Activated T-helper 17 cell treated with anti-CD3 and anti-CD28 coated beads, Interleukin-2, amount 50 U/mL, for 72 hours (primary cell): ENCODE data around the gene FNDC5. TPM values are rescaled to one million over a fixed set of nuclear protein-coding genes. Genes with fewer than 3 reads are reported as not detected.
A peak's percentile ranks its signal among the peaks of the same experiment; 100 is the strongest.

ENCODE experiments used
- ATAC-seq: fragments of 150-1000 bp; cut with Tn5 transposase; replicated peaks from 2 replicates; pipeline ENCODE4 v1.10.0; 2021; ENCODE audit warnings: mild to moderate bottlenecking, moderate library complexity
- H3K27ac Mint-ChIP-seq: one replicate; pipeline ENCODE4 v1.8.0; 2022; ENCODE audit warnings: mixed read lengths
- H3K27me3 Mint-ChIP-seq: one replicate; pipeline ENCODE4 v1.8.0; 2022; ENCODE audit warnings: mixed read lengths
- H3K36me3 Mint-ChIP-seq: one replicate; pipeline ENCODE4 v1.8.0; 2022; ENCODE audit warnings: low read depth, mild to moderate bottlenecking, mixed read lengths
- H3K4me1 Mint-ChIP-seq: one replicate; pipeline ENCODE4 v1.8.0; 2022; ENCODE audit warnings: mixed read lengths
- H3K4me3 Mint-ChIP-seq: one replicate; pipeline ENCODE4 v1.8.0; 2022; ENCODE audit warnings: mild to moderate bottlenecking, mixed read lengths
- H3K9me3 Mint-ChIP-seq: one replicate; pipeline ENCODE4 v1.8.0; 2022; ENCODE audit warnings: mixed read lengths
- total RNA-seq, 2 donors: library from RNA; stranded (reverse); gene quantifications; one replicate each; pipeline ENCODE4 v1.2.3, GENCODE V29; 2022

The FNDC5 gene
- total RNA-seq, 2 donors from 2014 or later = not detected

DNA sequence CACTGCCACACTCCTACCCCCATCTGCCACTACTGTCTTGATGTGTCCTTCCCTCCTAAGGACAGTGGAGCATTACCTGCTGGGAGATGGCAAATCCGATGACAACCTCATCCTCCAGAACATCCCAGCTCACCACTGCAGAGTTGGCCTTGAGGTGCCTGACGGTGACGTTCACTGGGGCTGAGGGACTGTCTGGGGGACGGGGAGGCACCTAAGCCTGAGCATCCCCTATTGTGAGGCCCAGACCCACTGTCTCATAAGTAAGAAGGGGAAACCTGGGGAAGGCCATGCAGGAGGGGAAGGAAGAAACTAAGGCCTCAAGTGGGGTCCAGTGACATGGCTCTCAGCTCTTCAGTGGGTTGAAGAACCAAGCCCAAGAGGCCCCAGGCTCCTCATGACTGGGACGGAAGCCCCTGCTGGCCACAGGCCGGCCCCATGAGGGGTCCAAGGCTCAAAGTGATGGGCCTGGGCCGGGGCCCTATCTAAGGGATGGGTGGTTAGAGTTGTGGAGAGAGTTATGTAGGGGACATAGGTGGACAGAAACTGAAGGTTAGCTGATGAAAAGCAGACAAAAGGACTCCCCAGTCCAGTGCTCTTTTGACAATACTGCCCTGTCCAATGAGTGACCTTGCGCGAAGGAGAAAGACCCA lies 1.8 kb downstream of the FNDC5 start:
- Mint-ChIP-seq H3K36me3 (peaks cover 26% of the 10 kb centered on the region), H3K27me3 (peaks cover 35% of the 10 kb centered on the region), H3K4me3 (peak overlapping the region; percentile 58), H3K4me1 (peaks cover 5% of the 10 kb centered on the region), H3K9me3 (no peaks in the 10 kb centered on the region), H3K27ac (no peak overlapping the region)
- no peak for ATAC-seq

- Mint-ChIP-seq H3K9me3 (no peaks in the 10 kb centered on the region), H3K36me3 (peaks cover 26% of the 10 kb centered on the region), H3K4me1 (peaks cover 5% of the 10 kb centered on the region), H3K27ac (no peak overlapping the region), H3K27me3 (peaks cover 35% of the 10 kb centered on the region), H3K4me3 (no peak overlapping the region)
- no peak for ATAC-seq
Observed at GRCh38 chr1:32868085-32868484, 2.6 kb downstream of the FNDC5 start.

DNA sequence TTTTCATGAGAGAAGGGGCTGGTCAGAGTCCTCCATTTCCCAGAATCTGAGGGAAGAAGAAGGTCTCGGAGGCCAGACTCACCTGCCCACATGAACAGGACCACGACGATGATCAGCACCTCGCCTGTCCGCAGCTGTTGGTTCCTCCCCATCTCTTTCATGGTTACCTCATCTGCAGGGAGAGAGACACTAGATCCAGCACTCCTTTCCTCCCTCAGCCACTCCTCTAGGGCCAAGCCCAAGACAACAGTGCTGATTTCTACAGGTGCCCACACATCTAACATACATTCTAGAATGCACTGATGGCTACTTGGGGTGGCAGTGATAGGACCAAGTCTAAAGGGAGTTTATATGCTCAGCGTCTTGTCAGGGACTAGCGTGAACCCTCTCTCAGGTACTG lies 3.0 kb downstream of the FNDC5 start:
- no peak overlapping the region for H3K4me3 Mint-ChIP-seq
- no peaks in the 10 kb centered on the region for H3K9me3 Mint-ChIP-seq
- H3K27me3 Mint-ChIP-seq = peaks cover 33% of the 10 kb centered on the region
- no peak for ATAC-seq
- H3K27ac Mint-ChIP-seq = no peak overlapping the region
- peaks cover 31% of the 10 kb centered on the region for H3K36me3 Mint-ChIP-seq
- peaks cover 3% of the 10 kb centered on the region for H3K4me1 Mint-ChIP-seq

DNA sequence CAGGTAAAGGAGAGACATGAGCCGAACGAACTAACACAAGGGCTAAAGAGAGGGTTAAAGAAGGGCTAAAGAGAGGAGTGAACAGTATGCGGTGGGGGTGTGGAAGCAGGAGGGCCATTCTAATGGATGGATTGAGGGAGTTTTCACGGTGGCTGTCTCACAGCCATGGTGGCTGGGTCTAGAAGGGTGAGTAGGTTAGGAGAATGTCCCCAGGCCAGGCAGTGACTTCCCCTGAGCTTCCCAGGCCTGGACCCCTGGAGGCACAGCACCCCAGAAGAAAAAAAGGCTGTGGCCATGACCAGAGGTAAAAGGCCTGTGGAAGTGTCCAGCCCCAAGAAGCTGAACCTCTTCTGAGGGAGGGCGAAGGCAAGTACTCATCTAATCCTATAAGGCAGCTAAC lies 3.6 kb downstream of the FNDC5 start:
- Mint-ChIP-seq H3K27me3 (peaks cover 31% of the 10 kb centered on the region), H3K4me1 (no peaks in the 10 kb centered on the region), H3K4me3 (no peak overlapping the region), H3K36me3 (peaks cover 34% of the 10 kb centered on the region), H3K27ac (no peak overlapping the region), H3K9me3 (no peaks in the 10 kb centered on the region)
- no peak for ATAC-seq

DNA sequence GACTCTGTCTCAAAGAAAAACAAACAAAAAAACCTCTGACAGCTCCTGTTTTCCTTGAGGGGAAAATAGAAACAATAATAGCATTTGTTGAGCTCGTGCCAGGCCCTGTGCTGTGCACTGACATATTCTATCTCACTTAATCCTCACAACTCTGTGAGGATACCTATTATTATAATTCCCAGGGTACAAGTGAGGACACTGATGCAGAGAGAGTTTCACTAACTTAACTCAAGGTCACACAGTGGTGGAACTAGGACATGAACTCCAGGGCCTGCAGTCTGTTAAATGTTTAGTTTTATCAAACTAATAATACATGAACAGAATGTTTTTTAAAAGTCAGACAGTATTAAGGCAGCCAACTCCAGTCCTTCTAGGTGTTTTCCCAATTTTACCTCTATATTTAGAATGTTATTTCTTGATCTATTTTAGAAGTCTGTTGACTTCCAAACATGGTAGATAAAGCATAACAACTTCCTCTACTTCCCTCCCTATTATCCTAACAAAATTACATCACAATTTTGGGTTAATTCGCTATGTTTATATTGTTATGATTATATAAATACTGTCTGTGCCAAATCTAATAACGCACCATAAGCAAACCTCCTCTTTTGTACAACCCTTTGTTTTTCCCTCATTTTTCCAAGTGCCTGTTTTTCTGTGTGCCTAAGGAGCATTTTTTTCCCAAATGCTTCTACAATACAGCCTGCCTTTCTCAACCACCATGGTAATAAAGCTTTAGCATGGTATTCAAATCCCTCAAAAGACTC lies 4.9 kb downstream of the FNDC5 start:
- no peak overlapping the region for H3K4me3 Mint-ChIP-seq
- ATAC-seq = no peak
- H3K27ac Mint-ChIP-seq = no peak overlapping the region
- H3K4me1 Mint-ChIP-seq = no peaks in the 10 kb centered on the region
- H3K9me3 Mint-ChIP-seq = no peaks in the 10 kb centered on the region
- H3K27me3 Mint-ChIP-seq = peaks cover 20% of the 10 kb centered on the region
- H3K36me3 Mint-ChIP-seq = peaks cover 38% of the 10 kb centered on the region

DNA sequence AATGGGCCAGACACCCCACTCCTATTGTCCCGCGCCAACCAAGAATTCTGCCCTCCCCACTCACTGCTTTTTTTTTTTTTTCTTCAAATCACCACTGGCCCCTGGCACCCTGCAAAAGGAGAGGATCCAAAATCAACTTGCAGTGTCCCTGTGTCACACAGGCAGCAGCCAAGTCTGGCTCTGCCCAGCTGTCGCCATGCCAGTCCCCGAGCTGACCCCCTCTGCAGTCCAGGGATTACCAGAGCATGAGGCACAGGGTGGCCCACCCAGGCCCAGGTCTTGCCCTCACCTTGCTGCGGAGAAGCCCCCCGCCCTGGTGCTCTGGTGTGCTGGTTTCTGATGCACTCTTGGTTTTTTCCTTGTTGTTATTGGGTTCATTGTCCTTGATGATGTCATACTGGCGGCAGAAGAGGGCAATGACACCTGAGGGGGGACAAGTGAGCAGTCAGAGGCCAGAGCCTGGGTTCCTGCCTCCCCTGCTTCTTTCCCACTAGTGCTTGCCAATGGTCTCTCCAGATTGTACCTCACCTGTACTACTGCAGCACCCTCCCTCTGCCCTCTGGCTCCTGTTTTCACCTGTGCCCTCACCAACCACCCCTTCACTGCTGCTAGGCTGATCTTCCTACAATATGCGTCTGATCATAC lies 6.2 kb downstream of the FNDC5 start:
- no peak overlapping the region for H3K27ac Mint-ChIP-seq
- H3K36me3 Mint-ChIP-seq = peaks cover 30% of the 10 kb centered on the region
- H3K4me3 Mint-ChIP-seq = no peak overlapping the region

DNA sequence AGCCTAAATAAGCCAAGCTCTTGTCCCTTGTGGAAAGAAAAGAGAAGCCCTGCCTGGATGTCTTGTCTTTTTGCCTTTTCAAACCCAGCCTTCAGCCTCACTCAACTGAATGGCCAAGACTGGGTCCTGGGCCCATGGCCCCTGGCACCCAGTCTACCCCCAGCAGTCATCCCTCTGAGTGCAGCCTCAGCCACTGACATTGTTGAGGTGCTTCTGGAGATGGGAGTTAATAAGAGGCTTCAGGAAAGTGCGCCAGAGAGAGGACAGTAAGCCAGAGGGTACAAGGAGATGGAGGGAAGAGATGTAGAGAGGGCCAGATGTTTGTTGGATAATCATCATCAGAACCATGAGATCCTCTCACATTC lies 6.8 kb downstream of the FNDC5 start:
- Mint-ChIP-seq H3K9me3 (no peaks in the 10 kb centered on the region), H3K4me3 (no peak overlapping the region), H3K27ac (no peak overlapping the region), H3K36me3 (peaks cover 23% of the 10 kb centered on the region), H3K27me3 (peaks cover 6% of the 10 kb centered on the region), H3K4me1 (no peaks in the 10 kb centered on the region)
- ATAC-seq = no peak

More for the DNA sequence above, 6.2 kb downstream of the FNDC5 start:
- no peak for ATAC-seq
- Mint-ChIP-seq H3K9me3 (no peaks in the 10 kb centered on the region), H3K27me3 (peaks cover 11% of the 10 kb centered on the region), H3K4me1 (no peaks in the 10 kb centered on the region)

DNA sequence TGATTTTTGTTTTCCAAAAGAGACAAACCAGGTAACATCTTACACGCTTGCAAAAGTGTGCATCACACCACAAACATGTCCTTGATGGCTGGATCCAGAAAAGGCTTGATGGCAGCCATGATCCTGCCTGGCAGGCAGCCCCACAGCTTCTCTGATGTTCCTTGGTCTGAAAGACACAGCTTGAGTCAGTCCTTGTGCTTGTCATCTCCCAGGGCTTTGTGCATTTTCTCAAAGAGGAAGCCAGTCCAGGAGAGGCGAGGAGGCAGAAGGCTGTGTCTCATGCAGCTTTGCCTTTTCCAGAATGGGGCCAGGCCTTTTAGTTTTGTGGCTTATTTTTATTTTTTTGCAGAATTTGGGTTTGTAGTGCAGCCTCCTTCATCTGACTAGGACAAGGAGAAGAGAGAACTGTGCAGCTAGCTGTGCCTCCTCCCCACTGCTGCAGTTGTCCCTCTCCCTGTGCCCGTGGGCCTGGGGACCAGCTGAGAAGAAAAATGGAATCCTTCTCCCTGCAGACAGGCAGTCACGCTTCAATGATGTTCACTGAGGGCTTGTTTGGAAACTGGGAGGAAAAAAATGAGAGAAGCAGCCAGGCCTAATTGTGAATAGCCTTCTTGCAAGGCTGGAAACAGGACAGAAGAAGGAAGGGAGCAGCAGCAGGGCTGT lies 7.4 kb downstream of the FNDC5 start:
- H3K36me3 Mint-ChIP-seq = peaks cover 18% of the 10 kb centered on the region
- H3K27ac Mint-ChIP-seq = no peak overlapping the region
- no peaks in the 10 kb centered on the region for H3K4me1 Mint-ChIP-seq
- H3K27me3 Mint-ChIP-seq = peaks cover under 1% of the 10 kb centered on the region
- no peak for ATAC-seq
- no peak overlapping the region for H3K4me3 Mint-ChIP-seq
- H3K9me3 Mint-ChIP-seq = no peaks in the 10 kb centered on the region

DNA sequence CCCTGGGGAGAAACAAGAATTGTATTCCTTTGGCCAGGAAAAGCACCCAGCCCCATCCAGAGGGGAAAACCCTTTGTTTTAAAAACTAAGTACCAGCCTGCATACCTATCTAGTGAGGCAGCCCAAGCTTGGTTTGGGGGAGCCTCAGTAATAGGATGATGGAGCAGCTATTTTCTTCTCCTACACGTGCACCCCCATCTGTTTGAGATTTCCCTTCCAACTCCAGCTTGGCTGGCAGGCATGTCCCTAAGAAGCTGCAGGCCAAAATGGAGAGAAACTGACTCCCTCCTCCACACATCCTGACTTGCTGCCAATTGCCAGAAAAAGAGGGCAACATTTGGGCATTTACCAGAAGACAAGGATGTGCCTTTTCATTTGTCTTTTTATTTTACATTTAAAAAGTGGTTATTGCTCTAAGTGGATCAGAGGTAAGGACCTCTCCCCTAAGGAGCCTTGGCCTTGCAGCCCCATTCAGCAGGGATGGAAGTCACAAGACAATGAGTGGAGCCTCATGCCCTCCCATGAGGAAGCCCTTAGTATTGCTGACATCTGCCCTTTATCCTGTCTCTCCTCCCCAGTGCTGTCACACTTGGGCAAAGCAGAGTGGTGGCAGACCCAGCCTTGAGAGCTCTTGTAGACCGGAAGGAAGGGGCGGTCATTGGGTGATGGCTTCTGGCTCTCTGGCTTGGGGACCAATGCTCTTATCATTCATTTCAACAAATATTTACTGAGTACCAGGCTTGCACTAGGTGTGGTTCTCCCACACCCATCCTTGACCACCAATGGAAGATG lies 8.6 kb downstream of the FNDC5 start:
- H3K36me3 Mint-ChIP-seq = peaks cover 23% of the 10 kb centered on the region
- no peaks in the 10 kb centered on the region for H3K4me1 Mint-ChIP-seq
- no peak overlapping the region for H3K27ac Mint-ChIP-seq
- H3K4me3 Mint-ChIP-seq = no peak overlapping the region
- H3K27me3 Mint-ChIP-seq = no peaks in the 10 kb centered on the region
- ATAC-seq = no peak
- H3K9me3 Mint-ChIP-seq = no peaks in the 10 kb centered on the region

DNA sequence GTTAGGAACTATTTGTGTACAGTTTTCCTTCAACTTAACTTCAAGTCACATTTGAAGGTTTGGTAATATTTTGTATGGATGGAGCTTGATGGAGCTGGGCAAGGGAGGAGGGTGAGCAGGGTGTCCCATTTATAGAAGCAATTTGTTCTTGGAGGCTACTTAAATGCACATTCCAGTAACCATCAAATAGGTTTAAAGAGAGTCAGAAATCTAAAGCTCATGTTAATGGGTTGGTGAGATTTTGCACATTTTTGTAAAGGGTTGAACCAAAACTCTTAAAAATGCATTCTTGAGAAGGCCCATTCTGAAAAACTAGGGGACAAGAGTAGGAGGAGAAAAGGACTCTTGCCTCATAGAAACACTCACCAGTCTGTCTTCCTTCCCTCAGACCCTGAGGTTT lies 10.1 kb downstream of the FNDC5 start:
- Mint-ChIP-seq H3K4me1 (no peaks in the 10 kb centered on the region), H3K27ac (no peak overlapping the region), H3K4me3 (no peak overlapping the region), H3K9me3 (no peaks in the 10 kb centered on the region), H3K36me3 (peaks cover 35% of the 10 kb centered on the region), H3K27me3 (no peaks in the 10 kb centered on the region)
- ATAC-seq = no peak

GRCh38 chr1:32859915-32860314 lies 10.8 kb downstream of the FNDC5 start:
- no peak overlapping the region for H3K4me3 Mint-ChIP-seq
- ATAC-seq = no peak
- peaks cover 42% of the 10 kb centered on the region for H3K36me3 Mint-ChIP-seq
- H3K4me1 Mint-ChIP-seq = no peaks in the 10 kb centered on the region
- H3K9me3 Mint-ChIP-seq = no peaks in the 10 kb centered on the region
- H3K27me3 Mint-ChIP-seq = no peaks in the 10 kb centered on the region
- H3K27ac Mint-ChIP-seq = no peak overlapping the region

GRCh38 chr1:32858791-32859190 lies 11.9 kb downstream of the FNDC5 start:
- Mint-ChIP-seq H3K9me3 (no peaks in the 10 kb centered on the region), H3K27me3 (no peaks in the 10 kb centered on the region), H3K4me3 (no peak overlapping the region), H3K36me3 (peaks cover 53% of the 10 kb centered on the region), H3K27ac (no peak overlapping the region), H3K4me1 (no peaks in the 10 kb centered on the region)
- no peak for ATAC-seq

DNA sequence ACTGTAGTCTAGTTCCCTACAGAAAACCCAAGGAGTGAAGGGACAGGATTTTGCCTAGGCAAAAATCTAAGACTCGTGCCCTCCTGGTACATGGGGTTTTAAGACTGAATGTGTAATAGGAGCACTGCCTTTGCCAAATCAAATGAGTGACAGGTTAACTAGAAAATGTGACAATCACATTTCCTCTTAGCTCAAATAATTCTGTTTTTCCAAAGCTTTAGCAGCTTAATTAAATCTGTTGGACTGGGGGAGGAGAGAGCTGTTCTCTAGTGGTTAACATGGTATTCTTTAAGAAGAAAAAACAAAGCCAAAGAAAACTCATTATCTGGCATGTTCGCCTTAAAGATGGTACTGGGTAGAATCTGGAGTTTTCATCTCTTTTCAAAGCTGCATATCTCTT lies 12.6 kb downstream of the FNDC5 start:
- Mint-ChIP-seq H3K9me3 (no peaks in the 10 kb centered on the region), H3K4me3 (no peak overlapping the region), H3K4me1 (no peaks in the 10 kb centered on the region), H3K27me3 (no peaks in the 10 kb centered on the region), H3K27ac (no peak overlapping the region), H3K36me3 (peaks cover 59% of the 10 kb centered on the region)
- ATAC-seq = no peak
